DND-41 (cell line): Measurements from ENCODE around the gene DEK.

Experiments
- ATAC-seq: fragments of 200-7000 bp; cut with Tn5 transposase; 3 replicates; pipeline ENCODE4 v1.9.1; 2021; ENCODE audit warnings: low read depth; ENCODE audit not compliant: insufficient read depth
- DNase-seq: peaks from one replicate; pipeline ENCODE4 v3.0.0-alpha.2; 2020
- H2AFZ ChIP-seq: 2 replicates; pipeline ENCODE4 v1.6.0; 2012; ENCODE audit warnings: low read depth, low read length
- H3K27ac ChIP-seq: 2 replicates; pipeline ENCODE4 v1.5.1; 2012; ENCODE audit warnings: low read length, inconsistent platforms
- H3K27me3 ChIP-seq: fragments of 200-600 bp; sonication (generic); 2 replicates; pipeline ENCODE4 v1.6.0; 2012; ENCODE audit warnings: low read length, mild to moderate bottlenecking, inconsistent platforms; ENCODE audit not compliant: insufficient read depth, poor library complexity
- H3K36me3 ChIP-seq: 2 replicates; pipeline ENCODE4 v1.5.1; 2012; ENCODE audit warnings: low read length, inconsistent platforms; ENCODE audit not compliant: insufficient read depth
- H3K4me1 ChIP-seq: 2 replicates; pipeline ENCODE4 v1.5.1; 2012; ENCODE audit warnings: mild to moderate bottlenecking, low read length; ENCODE audit not compliant: insufficient read depth
- H3K4me2 ChIP-seq: 2 replicates; pipeline ENCODE4 v1.6.0; 2012; ENCODE audit warnings: mild to moderate bottlenecking, moderate library complexity, low read length, inconsistent platforms; ENCODE audit not compliant: insufficient read depth
- H3K4me3 ChIP-seq, 2 experiments: fragments of 200-600 bp in 1 of 2; shearing (Covaris generic) in 1 of 2; 2 replicates each; pipeline ENCODE4 v1.5.1; 2012 to 2016; ENCODE audit warnings: inconsistent platforms in 2 of 2, low read length in 2 of 2, mild to moderate bottlenecking in 2 of 2, low read depth in 1 of 2, moderate library complexity in 1 of 2
- H3K79me2 ChIP-seq: 2 replicates; pipeline ENCODE4 v1.6.0; 2012; ENCODE audit warnings: low read length, inconsistent platforms; ENCODE audit not compliant: insufficient read depth
- H3K9ac ChIP-seq: 2 replicates; pipeline ENCODE4 v1.6.0; 2012; ENCODE audit warnings: low read depth, mild to moderate bottlenecking, inconsistent platforms, low read length, moderate library complexity
- H3K9me3 ChIP-seq: 2 replicates; pipeline ENCODE4 v1.5.1; 2012; ENCODE audit warnings: low read length, moderate library complexity, mild to moderate bottlenecking, inconsistent platforms; ENCODE audit not compliant: insufficient read depth, severe bottlenecking
- H4K20me1 ChIP-seq: 2 replicates; pipeline ENCODE4 v1.6.0; 2012; ENCODE audit warnings: low read length; ENCODE audit not compliant: insufficient read depth
- EZH2 ChIP-seq: IDR thresholded peaks from 3 replicates; pipeline ENCODE4 v1.6.1; 2012; ENCODE audit warnings: borderline replicate concordance, low read depth, mild to moderate bottlenecking, moderate library complexity, low read length, inconsistent platforms; ENCODE audit not compliant: severe bottlenecking
- TF ChIP-seq, protein P1 (sequence below): IDR thresholded peaks from 2 replicates; pipeline ENCODE4 v1.5.1; 2012; ENCODE audit warnings: borderline replicate concordance, low read length, moderate library complexity, mild to moderate bottlenecking; ENCODE audit not compliant: poor library complexity, severe bottlenecking; ENCODE audit errors: extremely low read depth

DEK gene

DNA sequence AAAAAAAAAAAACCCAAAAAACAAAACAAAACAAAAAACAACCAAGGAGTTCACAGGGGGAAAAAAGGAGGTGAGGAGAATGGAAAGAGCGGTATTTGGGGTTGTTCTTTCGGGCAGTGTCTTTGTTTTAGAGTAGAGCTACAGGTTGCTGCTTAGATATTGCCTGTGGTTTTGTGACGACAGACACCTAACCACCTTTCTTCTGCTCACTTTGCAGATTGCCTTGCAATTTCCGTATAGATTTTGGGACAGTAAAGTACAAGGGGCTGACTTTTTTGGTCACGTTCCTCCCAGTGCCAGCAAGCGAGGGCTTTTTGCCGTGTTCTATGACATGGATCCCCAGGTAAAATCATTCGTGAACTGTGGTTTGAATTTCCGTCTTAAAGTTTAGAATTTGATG is 50.9 kb downstream of the DEK start:
- Histone ChIP-seq H3K4me2 (no peak overlapping the region), H2AFZ (no peak overlapping the region), H3K4me1 (no peaks in the 10 kb centered on the region), H3K27me3 (no peaks in the 10 kb centered on the region), H3K9me3 (no peaks in the 10 kb centered on the region), H4K20me1 (no peaks in the 10 kb centered on the region; the same call in 1 of the 2 replicates), H3K79me2 (no peaks in the 10 kb centered on the region), H3K4me3 (no peak overlapping the region), H3K9ac (no peak overlapping the region), H3K27ac (no peak overlapping the region), H3K36me3 (no peaks in the 10 kb centered on the region)
- TF ChIP-seq, protein P1, sequence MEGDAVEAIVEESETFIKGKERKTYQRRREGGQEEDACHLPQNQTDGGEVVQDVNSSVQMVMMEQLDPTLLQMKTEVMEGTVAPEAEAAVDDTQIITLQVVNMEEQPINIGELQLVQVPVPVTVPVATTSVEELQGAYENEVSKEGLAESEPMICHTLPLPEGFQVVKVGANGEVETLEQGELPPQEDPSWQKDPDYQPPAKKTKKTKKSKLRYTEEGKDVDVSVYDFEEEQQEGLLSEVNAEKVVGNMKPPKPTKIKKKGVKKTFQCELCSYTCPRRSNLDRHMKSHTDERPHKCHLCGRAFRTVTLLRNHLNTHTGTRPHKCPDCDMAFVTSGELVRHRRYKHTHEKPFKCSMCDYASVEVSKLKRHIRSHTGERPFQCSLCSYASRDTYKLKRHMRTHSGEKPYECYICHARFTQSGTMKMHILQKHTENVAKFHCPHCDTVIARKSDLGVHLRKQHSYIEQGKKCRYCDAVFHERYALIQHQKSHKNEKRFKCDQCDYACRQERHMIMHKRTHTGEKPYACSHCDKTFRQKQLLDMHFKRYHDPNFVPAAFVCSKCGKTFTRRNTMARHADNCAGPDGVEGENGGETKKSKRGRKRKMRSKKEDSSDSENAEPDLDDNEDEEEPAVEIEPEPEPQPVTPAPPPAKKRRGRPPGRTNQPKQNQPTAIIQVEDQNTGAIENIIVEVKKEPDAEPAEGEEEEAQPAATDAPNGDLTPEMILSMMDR = no peak
- ATAC-seq (no peak), DNase-seq (no peak)

DNA sequence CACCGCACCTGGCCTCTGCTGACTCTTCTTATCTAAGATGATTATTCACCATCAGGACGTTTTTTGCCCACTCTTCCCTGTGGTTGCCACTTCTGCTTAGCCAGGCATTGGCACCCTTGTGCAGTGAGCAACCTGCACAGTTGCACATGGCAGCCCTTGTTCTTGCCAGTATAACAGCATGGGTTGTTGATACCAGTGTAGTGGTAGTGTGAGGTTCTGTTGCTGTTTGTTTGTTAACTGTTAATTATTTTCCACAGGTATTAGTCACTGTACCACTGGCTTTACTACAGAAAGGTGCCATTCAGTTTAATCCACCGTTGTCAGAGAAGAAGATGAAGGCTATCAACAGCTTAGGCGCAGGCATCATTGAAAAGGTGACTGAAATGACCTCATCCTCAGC is 52.1 kb downstream of the DEK start:
- Histone ChIP-seq H4K20me1 (no peaks in the 10 kb centered on the region), H3K4me2 (no peak overlapping the region), H3K9ac (no peak overlapping the region), H3K36me3 (no peaks in the 10 kb centered on the region), H3K79me2 (no peaks in the 10 kb centered on the region), H3K4me1 (no peaks in the 10 kb centered on the region), H3K27ac (no peak overlapping the region), H3K9me3 (no peaks in the 10 kb centered on the region), H3K4me3 (no peak overlapping the region), H3K27me3 (no peaks in the 10 kb centered on the region), H2AFZ (no peak overlapping the region)
- DNase-seq (no peak), ATAC-seq (no peak)
- TF ChIP-seq, protein P1 = no peak
- TF ChIP-seq EZH2 = no peak

DNA sequence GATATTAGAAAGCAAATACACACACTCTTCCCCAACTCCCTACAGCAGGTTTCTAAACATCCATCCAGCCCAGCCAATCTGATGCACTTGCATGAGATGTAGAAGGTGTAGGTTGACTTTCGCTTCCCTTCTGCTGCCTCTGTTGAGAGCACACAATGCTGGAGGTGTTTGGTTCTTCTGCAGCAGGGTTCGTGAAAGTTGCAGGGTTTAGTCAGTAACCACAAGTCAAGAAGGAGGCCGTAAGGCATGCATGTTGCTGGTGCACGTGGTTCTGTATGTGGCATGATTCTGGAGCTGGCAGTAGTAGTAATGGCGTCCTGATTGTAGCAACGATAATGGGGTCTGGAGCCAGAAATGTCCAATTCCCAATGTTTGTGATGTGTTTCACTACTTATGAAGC is 53.0 kb downstream of the DEK start:
- Histone ChIP-seq H2AFZ (no peak overlapping the region), H3K36me3 (no peaks in the 10 kb centered on the region), H3K27ac (no peak overlapping the region), H3K4me2 (no peak overlapping the region), H3K79me2 (no peaks in the 10 kb centered on the region), H4K20me1 (no peaks in the 10 kb centered on the region), H3K4me3 (no peak overlapping the region), H3K9me3 (no peaks in the 10 kb centered on the region), H3K9ac (no peak overlapping the region), H3K4me1 (no peaks in the 10 kb centered on the region), H3K27me3 (no peaks in the 10 kb centered on the region)
- DNase-seq (no peak), ATAC-seq (no peak)
- TF ChIP-seq, protein P1 = no peak
- TF ChIP-seq EZH2 = no peak

DNA sequence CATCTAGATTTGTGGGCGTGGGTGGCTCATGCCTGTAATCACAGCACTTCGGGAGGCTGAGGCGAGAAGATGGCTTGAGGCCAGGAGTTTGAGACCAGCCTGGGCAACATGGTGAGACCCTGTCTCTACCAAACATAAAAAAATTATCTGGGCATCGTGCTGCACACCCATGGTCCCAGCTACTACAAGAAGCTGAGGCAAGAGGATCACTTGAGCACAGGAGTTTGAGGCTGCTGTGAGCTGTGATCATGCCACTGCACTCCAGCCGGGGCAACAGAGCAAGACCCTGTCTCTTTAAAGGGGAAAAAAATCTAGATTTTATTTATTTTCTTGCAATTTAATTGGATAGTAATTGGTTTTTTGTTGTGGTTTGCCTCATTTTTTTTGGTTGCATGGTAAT is 53.6 kb downstream of the DEK start:
- H3K36me3 ChIP-seq = no peaks in the 10 kb centered on the region
- H3K9me3 ChIP-seq = no peaks in the 10 kb centered on the region
- H3K79me2 ChIP-seq = no peaks in the 10 kb centered on the region
- H3K27me3 ChIP-seq = no peaks in the 10 kb centered on the region
- no peak for DNase-seq
- no peaks in the 10 kb centered on the region for H3K4me1 ChIP-seq
- no peak overlapping the region for H3K4me3 ChIP-seq
- no peak overlapping the region for H2AFZ ChIP-seq
- ATAC-seq = no peak
- H3K27ac ChIP-seq = no peak overlapping the region
- no peak overlapping the region for H3K4me2 ChIP-seq
- no peak overlapping the region for H3K9ac ChIP-seq
- no peak for TF ChIP-seq EZH2
- TF ChIP-seq, protein P1 = no peak
- H4K20me1 ChIP-seq = no peaks in the 10 kb centered on the region
